Stimulated activated CD4-positive, alpha-beta T cell treated with anti-CD3 and anti-CD28 coated beads, TNF-alpha, amount 100 ng/mL, for 48 hours (primary cell): ENCODE data around the gene IPPK.
"Not testable (repeated sequence)": the region's sequence is repeated elsewhere in the genome, so short reads cannot be mapped to it uniquely, and the experiment has no call there.

Source experiments
- DNase-seq, 3 donors: peaks; one replicate each; pipeline ENCODE4 v3.0.0-alpha.2; 2020; ENCODE audit warnings: low read depth in 3 of 3

IPPK gene

GRCh38 chr9:92638621-92639101 lies 31.3 kb downstream of the IPPK start:
- no peak for DNase-seq

- DNase-seq: no peak
Observed at GRCh38 chr9:92637886-92638620, 31.9 kb downstream of the IPPK start.

- no peak for DNase-seq
Observed at GRCh38 chr9:92637326-92637725, 32.6 kb downstream of the IPPK start.

GRCh38 chr9:92636627-92637026 lies 33.3 kb downstream of the IPPK start:
- DNase-seq: no peak

GRCh38 chr9:92635760-92636159 lies 34.2 kb downstream of the IPPK start:
- no peak for DNase-seq

- DNase-seq: peak; percentile 20 to 46 (median 42)
Observed at GRCh38 chr9:92634712-92635605, 35.0 kb downstream of the IPPK start.

- no peak for DNase-seq
Observed at GRCh38 chr9:92633614-92634278, 36.2 kb downstream of the IPPK start.

- DNase-seq: no peak
Observed at GRCh38 chr9:92632641-92633040, 37.3 kb downstream of the IPPK start.

- DNase-seq: no peak
Observed at GRCh38 chr9:92631452-92632343, 38.2 kb downstream of the IPPK start.

GRCh38 chr9:92627651-92628050 lies 42.3 kb downstream of the IPPK start:
- DNase-seq: no peak

- DNase-seq: no peak
Observed at GRCh38 chr9:92626484-92626883, 43.4 kb downstream of the IPPK start.

GRCh38 chr9:92623936-92624335 lies 46.0 kb downstream of the IPPK start:
- not testable (repeated sequence) for DNase-seq

GRCh38 chr9:92620845-92621244 lies 49.1 kb downstream of the IPPK start:
- no peak for DNase-seq

GRCh38 chr9:92619601-92620300 lies 50.2 kb downstream of the IPPK start:
- no peak for DNase-seq

- DNase-seq: no peak
Observed at GRCh38 chr9:92618633-92619225, 51.2 kb downstream of the IPPK start.

- no peak for DNase-seq
Observed at GRCh38 chr9:92617951-92618510, 51.9 kb downstream of the IPPK start.

- no peak for DNase-seq
Observed at GRCh38 chr9:92617195-92617813, 52.6 kb downstream of the IPPK start.

GRCh38 chr9:92616655-92617111 lies 53.2 kb downstream of the IPPK start:
- no peak for DNase-seq

GRCh38 chr9:92616199-92616641 lies 53.7 kb downstream of the IPPK start:
- DNase-seq: no peak
